HepG2 (cell line): Measurements from ENCODE around the gene SLX1A. TPM values are rescaled to one million over a fixed set of nuclear protein-coding genes. Genes with fewer than 3 reads are reported as not detected.

Experiments
- GTF3A ChIP-seq: sonication (generic); formaldehyde crosslinking; conservative IDR thresholded peaks from 2 replicates; pipeline ENCODE4 v1.4.0; 2020; ENCODE audit warnings: mild to moderate bottlenecking, missing genetic modification reagents
- HIVEP1 ChIP-seq: sonication (generic); formaldehyde crosslinking; IDR thresholded peaks from 2 replicates; pipeline ENCODE4 v1.4.0; 2020; ENCODE audit warnings: mild to moderate bottlenecking, missing genetic modification reagents
- KDM4B ChIP-seq: sonication (generic); formaldehyde crosslinking; IDR thresholded peaks from 2 replicates; pipeline ENCODE4 v1.4.0; 2020; ENCODE audit warnings: missing genetic modification reagents
- NKX3-1 ChIP-seq: sonication (generic); formaldehyde crosslinking; IDR thresholded peaks from 2 replicates; pipeline ENCODE4 v1.5.0; 2020; ENCODE audit warnings: missing genetic modification reagents
- NONO ChIP-seq, 2 experiments: fragments of 450-650 bp in 1 of 2; sonication (generic) in 1 of 2; formaldehyde crosslinking in 1 of 2; IDR thresholded peaks in 1 of 2; conservative IDR thresholded peaks in 1 of 2; 2 replicates each; pipeline versions ENCODE4 v1.6.1 to v1.8.0; 2017 to 2022; ENCODE audit warnings: mild to moderate bottlenecking in 1 of 2, missing genetic modification reagents in 1 of 2, moderate library complexity in 1 of 2
- NR2C2 ChIP-seq: sonication (generic); formaldehyde crosslinking; IDR thresholded peaks from 2 replicates; pipeline ENCODE4 v1.4.0; 2020; ENCODE audit warnings: missing genetic modification reagents, mild to moderate bottlenecking, moderate library complexity, borderline replicate concordance
- SSRP1 ChIP-seq: IDR thresholded peaks from 2 replicates; pipeline ENCODE4 v1.6.1; 2016; ENCODE audit warnings: control low read depth
- ZNF672 ChIP-seq: sonication (generic); formaldehyde crosslinking; IDR thresholded peaks from 2 replicates; pipeline ENCODE4 v1.8.1; 2022; ENCODE audit warnings: missing genetic modification reagents
- ZNF891 ChIP-seq: sonication (generic); formaldehyde crosslinking; IDR thresholded peaks from 2 replicates; pipeline ENCODE4 v1.5.0; 2020; ENCODE audit warnings: mild to moderate bottlenecking, missing genetic modification reagents
- polyA plus RNA-seq, 8 experiments: library from polyadenylated mRNA; depleted of rRNA in 3 of 8; stranded (reverse) in 7 of 8; unstranded in 1 of 8; fragments of >200 nt; fragmentation: Illumina TruSeq in 4 of 8; extraction: Trizol in 4 of 8; gene quantifications; 2 replicates each; pipeline versions ENCODE4 v1.2.1 to v1.2.3, GENCODE V29; 2011 to 2016; ENCODE audit warnings: low read depth in 4 of 8, missing spikeins in 1 of 8, mixed read lengths in 1 of 8; ENCODE audit not compliant: insufficient read depth in 1 of 8
- total RNA-seq, 5 experiments: library from RNA; depleted of rRNA; stranded (reverse); fragments of >200 nt; fragmentation: Illumina TruSeq; extraction: Trizol; gene quantifications; 2 replicates each; pipeline ENCODE4 v1.2.3, GENCODE V29; 2016; ENCODE audit warnings: low read depth in 1 of 5
- TF ChIP-seq, protein P1 (sequence below): sonication (generic); formaldehyde crosslinking; IDR thresholded peaks from 2 replicates; pipeline ENCODE4 v1.9.0; 2021; ENCODE audit warnings: mild to moderate bottlenecking, missing genetic modification reagents
- TF ChIP-seq, protein P2 (sequence below): IDR thresholded peaks from 2 replicates; pipeline ENCODE4 v1.6.1; 2016; ENCODE audit warnings: missing compliant biosample characterization, missing genetic modification reagents, borderline replicate concordance
- TF ChIP-seq, protein P3 (sequence below): sonication (generic); formaldehyde crosslinking; IDR thresholded peaks from 2 replicates; pipeline ENCODE4 v1.4.0; 2020; ENCODE audit warnings: missing genetic modification reagents
- TF ChIP-seq, protein P4 (sequence below): sonication (generic); formaldehyde crosslinking; IDR thresholded peaks from 2 replicates; pipeline ENCODE4 v1.9.0; 2022; ENCODE audit warnings: missing genetic modification reagents, mild to moderate bottlenecking, borderline replicate concordance
- TF ChIP-seq, protein P5 (sequence below): sonication (generic); formaldehyde crosslinking; IDR thresholded peaks from 2 replicates; pipeline ENCODE4 v1.5.0; 2020; ENCODE audit warnings: mild to moderate bottlenecking, missing genetic modification reagents
- TF ChIP-seq, protein P6 (sequence below): sonication (generic); formaldehyde crosslinking; IDR thresholded peaks from 2 replicates; pipeline ENCODE4 v1.8.1; 2022; ENCODE audit warnings: mild to moderate bottlenecking, missing genetic modification reagents

SLX1A gene
- total and polyA plus RNA-seq, 2 of the 13 experiments (the other 11 are each of a cell fraction or from before 2014, with no cell fraction given), result 12.0 to 37.1 TPM

DNA sequence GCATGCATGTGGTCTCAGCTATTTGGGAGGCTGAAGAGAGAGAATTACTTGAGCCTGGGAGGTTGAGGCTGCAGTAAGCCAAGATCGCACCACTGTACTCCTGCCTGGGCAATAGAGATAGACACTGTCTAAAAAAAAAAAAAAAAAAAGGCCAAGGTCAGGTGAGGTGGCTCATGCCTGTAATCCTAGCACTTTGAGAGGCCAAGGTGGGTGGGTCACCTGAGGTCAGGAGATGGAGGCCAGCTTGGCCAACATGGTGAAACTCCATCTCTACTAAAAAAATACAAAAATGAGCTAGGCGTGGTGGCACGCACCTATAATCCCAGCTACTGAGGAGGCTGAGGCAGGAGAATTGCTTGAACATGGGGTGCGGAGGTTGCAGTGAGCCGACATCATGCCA is 38.5 kb upstream of the SLX1A start (continued):
- TF ChIP-seq, protein P1, sequence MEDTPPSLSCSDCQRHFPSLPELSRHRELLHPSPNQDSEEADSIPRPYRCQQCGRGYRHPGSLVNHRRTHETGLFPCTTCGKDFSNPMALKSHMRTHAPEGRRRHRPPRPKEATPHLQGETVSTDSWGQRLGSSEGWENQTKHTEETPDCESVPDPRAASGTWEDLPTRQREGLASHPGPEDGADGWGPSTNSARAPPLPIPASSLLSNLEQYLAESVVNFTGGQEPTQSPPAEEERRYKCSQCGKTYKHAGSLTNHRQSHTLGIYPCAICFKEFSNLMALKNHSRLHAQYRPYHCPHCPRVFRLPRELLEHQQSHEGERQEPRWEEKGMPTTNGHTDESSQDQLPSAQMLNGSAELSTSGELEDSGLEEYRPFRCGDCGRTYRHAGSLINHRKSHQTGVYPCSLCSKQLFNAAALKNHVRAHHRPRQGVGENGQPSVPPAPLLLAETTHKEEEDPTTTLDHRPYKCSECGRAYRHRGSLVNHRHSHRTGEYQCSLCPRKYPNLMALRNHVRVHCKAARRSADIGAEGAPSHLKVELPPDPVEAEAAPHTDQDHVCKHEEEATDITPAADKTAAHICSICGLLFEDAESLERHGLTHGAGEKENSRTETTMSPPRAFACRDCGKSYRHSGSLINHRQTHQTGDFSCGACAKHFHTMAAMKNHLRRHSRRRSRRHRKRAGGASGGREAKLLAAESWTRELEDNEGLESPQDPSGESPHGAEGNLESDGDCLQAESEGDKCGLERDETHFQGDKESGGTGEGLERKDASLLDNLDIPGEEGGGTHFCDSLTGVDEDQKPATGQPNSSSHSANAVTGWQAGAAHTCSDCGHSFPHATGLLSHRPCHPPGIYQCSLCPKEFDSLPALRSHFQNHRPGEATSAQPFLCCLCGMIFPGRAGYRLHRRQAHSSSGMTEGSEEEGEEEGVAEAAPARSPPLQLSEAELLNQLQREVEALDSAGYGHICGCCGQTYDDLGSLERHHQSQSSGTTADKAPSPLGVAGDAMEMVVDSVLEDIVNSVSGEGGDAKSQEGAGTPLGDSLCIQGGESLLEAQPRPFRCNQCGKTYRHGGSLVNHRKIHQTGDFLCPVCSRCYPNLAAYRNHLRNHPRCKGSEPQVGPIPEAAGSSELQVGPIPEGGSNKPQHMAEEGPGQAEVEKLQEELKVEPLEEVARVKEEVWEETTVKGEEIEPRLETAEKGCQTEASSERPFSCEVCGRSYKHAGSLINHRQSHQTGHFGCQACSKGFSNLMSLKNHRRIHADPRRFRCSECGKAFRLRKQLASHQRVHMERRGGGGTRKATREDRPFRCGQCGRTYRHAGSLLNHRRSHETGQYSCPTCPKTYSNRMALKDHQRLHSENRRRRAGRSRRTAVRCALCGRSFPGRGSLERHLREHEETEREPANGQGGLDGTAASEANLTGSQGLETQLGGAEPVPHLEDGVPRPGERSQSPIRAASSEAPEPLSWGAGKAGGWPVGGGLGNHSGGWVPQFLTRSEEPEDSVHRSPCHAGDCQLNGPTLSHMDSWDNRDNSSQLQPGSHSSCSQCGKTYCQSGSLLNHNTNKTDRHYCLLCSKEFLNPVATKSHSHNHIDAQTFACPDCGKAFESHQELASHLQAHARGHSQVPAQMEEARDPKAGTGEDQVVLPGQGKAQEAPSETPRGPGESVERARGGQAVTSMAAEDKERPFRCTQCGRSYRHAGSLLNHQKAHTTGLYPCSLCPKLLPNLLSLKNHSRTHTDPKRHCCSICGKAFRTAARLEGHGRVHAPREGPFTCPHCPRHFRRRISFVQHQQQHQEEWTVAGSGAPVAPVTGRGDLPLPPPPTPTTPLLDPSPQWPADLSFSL (CRISPR knock-in tag), result no peak
- TF ChIP-seq, protein P2, sequence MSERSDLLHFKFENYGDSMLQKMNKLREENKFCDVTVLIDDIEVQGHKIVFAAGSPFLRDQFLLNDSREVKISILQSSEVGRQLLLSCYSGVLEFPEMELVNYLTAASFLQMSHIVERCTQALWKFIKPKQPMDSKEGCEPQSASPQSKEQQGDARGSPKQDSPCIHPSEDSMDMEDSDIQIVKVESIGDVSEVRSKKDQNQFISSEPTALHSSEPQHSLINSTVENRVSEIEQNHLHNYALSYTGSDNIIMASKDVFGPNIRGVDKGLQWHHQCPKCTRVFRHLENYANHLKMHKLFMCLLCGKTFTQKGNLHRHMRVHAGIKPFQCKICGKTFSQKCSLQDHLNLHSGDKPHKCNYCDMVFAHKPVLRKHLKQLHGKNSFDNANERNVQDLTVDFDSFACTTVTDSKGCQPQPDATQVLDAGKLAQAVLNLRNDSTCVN (CRISPR knock-in tag), result no peak
- TF ChIP-seq NKX3-1 (CRISPR knock-in tag) (no peak), SSRP1 (CRISPR knock-in tag) (no peak), ZNF672 (CRISPR knock-in tag) (no peak), NR2C2 (CRISPR knock-in tag) (no peak), GTF3A (CRISPR knock-in tag) (no peak), NONO (IDR thresholded peaks at IDR 0.05) (no peak), NONO (CRISPR knock-in tag; conservative IDR thresholded peaks at IDR 0.05) (no peak), KDM4B (CRISPR knock-in tag) (no peak), ZNF891 (CRISPR knock-in tag) (no peak), HIVEP1 (CRISPR knock-in tag) (no peak)
- TF ChIP-seq, protein P3, sequence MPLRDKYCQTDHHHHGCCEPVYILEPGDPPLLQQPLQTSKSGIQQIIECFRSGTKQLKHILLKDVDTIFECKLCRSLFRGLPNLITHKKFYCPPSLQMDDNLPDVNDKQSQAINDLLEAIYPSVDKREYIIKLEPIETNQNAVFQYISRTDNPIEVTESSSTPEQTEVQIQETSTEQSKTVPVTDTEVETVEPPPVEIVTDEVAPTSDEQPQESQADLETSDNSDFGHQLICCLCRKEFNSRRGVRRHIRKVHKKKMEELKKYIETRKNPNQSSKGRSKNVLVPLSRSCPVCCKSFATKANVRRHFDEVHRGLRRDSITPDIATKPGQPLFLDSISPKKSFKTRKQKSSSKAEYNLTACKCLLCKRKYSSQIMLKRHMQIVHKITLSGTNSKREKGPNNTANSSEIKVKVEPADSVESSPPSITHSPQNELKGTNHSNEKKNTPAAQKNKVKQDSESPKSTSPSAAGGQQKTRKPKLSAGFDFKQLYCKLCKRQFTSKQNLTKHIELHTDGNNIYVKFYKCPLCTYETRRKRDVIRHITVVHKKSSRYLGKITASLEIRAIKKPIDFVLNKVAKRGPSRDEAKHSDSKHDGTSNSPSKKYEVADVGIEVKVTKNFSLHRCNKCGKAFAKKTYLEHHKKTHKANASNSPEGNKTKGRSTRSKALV, result no peak
- TF ChIP-seq, protein P4, sequence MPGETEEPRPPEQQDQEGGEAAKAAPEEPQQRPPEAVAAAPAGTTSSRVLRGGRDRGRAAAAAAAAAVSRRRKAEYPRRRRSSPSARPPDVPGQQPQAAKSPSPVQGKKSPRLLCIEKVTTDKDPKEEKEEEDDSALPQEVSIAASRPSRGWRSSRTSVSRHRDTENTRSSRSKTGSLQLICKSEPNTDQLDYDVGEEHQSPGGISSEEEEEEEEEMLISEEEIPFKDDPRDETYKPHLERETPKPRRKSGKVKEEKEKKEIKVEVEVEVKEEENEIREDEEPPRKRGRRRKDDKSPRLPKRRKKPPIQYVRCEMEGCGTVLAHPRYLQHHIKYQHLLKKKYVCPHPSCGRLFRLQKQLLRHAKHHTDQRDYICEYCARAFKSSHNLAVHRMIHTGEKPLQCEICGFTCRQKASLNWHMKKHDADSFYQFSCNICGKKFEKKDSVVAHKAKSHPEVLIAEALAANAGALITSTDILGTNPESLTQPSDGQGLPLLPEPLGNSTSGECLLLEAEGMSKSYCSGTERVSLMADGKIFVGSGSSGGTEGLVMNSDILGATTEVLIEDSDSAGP (CRISPR knock-in tag), result no peak
- TF ChIP-seq, protein P5, sequence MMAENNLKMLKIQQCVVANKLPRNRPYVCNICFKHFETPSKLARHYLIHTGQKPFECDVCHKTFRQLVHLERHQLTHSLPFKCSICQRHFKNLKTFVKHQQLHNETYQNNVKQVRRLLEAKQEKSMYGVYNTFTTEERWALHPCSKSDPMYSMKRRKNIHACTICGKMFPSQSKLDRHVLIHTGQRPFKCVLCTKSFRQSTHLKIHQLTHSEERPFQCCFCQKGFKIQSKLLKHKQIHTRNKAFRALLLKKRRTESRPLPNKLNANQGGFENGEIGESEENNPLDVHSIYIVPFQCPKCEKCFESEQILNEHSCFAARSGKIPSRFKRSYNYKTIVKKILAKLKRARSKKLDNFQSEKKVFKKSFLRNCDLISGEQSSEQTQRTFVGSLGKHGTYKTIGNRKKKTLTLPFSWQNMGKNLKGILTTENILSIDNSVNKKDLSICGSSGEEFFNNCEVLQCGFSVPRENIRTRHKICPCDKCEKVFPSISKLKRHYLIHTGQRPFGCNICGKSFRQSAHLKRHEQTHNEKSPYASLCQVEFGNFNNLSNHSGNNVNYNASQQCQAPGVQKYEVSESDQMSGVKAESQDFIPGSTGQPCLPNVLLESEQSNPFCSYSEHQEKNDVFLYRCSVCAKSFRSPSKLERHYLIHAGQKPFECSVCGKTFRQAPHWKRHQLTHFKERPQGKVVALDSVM (CRISPR knock-in tag), result peak; percentile 48; the same call in 1 of the 2 replicates
- TF ChIP-seq, protein P6, sequence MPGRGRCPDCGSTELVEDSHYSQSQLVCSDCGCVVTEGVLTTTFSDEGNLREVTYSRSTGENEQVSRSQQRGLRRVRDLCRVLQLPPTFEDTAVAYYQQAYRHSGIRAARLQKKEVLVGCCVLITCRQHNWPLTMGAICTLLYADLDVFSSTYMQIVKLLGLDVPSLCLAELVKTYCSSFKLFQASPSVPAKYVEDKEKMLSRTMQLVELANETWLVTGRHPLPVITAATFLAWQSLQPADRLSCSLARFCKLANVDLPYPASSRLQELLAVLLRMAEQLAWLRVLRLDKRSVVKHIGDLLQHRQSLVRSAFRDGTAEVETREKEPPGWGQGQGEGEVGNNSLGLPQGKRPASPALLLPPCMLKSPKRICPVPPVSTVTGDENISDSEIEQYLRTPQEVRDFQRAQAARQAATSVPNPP (CRISPR knock-in tag), result no peak
